SK-N-MC (cell line): ENCODE measurements around the gene TM2D1.

Source experiments
- EZH2 ChIP-seq: fragments of 200-600 bp; sonication (generic); IDR thresholded peaks from one replicate; pipeline ENCODE4 v1.6.1; 2017; ENCODE audit warnings: antibody characterized with exemption
- FOXP2 ChIP-seq: optimal IDR thresholded peaks from 2 replicates; pipeline ENCODE3; 2011; ENCODE audit warnings: mild to moderate bottlenecking, moderate library complexity; ENCODE audit not compliant: insufficient read depth; ENCODE audit errors: extremely low read length, control extremely low read depth
- POLR2AphosphoS5 ChIP-seq: IDR thresholded peaks from 2 replicates; pipeline ENCODE4 v1.6.1; 2012; ENCODE audit warnings: mild to moderate bottlenecking, low read depth, low read length, borderline replicate concordance

DNA sequence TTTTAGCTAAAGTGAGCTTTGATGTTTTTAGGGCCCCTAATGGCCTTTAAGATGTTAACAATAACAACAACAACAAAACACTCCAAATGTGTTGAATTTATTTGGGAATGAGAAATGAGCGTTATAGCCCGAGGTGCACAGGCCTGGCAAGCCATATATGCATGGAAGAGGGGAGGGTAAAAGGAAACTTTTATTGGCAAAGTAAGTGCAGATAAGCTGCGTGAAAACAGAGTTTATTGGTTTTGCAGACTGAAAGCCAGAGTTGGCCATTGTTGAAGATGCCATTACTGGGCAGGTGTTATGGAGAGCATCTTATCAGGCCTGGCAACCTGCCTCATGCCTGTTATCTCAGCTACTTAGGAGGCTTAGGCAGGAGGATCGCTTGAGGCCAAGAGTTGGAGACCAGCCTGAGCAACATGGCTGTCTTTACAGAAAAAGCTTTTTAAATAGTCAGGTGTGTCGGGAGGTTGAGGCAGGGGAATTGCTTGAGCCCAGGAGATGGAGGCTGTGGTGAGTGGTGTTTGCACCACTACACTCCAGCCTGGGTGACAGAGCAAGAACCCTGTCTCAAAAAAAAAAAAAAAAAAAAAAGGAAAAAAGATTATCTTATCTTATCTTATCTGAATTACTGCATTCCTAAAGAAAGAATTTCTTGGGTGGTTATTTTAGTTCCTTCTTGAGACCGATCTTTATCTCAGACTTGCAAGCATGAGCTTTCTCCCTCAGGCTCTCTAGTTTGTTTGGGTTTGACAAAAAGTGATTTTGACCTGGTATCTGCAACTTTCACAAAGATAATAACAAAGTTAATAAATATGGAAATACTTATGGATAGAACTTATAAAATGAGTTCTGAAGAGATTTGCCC is 19.0 kb upstream of the TM2D1 start:
- TF ChIP-seq POLR2AphosphoS5 (no peak), EZH2 (no peak), FOXP2 (no peak)
